Kidney (tissue), 14 donors: Measurements from ENCODE around the gene HES1. TPM values are rescaled to one million over a fixed set of nuclear protein-coding genes. Genes with fewer than 3 reads are reported as not detected.

ENCODE experiments used
- DNase-seq, 5 donors: peaks; one replicate each; pipeline ENCODE4 v3.0.0-alpha.2; 2013 to 2020
- FAIRE-seq: peaks from 2 replicates; lab custom pipeline; 2012; peaks lifted over from hg19 to GRCh38; lab: Jason Lieb, UNC
- H3K27ac ChIP-seq, 2 donors: one replicate each; pipeline ENCODE4 v1.7.0; 2013; ENCODE audit warnings: low read depth in 2 of 2, low read length in 2 of 2, inconsistent platforms in 1 of 2
- H3K27me3 ChIP-seq: one replicate; pipeline ENCODE4 v1.7.1; 2013; ENCODE audit warnings: low read length, inconsistent platforms; ENCODE audit not compliant: control insufficient read depth, insufficient read depth
- H3K36me3 ChIP-seq, 3 donors: one replicate each; pipeline versions ENCODE4 v1.7.0 to v1.7.1; 2013; ENCODE audit warnings: low read length in 3 of 3, control low read depth in 1 of 3, inconsistent platforms in 1 of 3; ENCODE audit not compliant: insufficient read depth in 3 of 3, control insufficient read depth in 2 of 3
- H3K4me1 ChIP-seq, 3 donors: one replicate each; pipeline versions ENCODE4 v1.7.0 to v1.7.1; 2013; ENCODE audit warnings: low read length in 3 of 3, inconsistent platforms in 1 of 3, low read depth in 1 of 3; ENCODE audit not compliant: control insufficient read depth in 2 of 3, insufficient read depth in 2 of 3
- H3K4me3 ChIP-seq, 3 donors: one replicate each; pipeline versions ENCODE4 v1.7.0 to v1.8.1; 2013; ENCODE audit warnings: low read length in 3 of 3, control low read depth in 1 of 3, inconsistent platforms in 1 of 3
- H3K9ac ChIP-seq, 3 donors: one replicate each; pipeline versions ENCODE4 v1.7.0 to v1.7.1; 2013; ENCODE audit warnings: low read length in 3 of 3, control low read depth in 1 of 3, inconsistent platforms in 1 of 3
- H3K9me3 ChIP-seq, 3 donors: one replicate each; pipeline versions ENCODE4 v1.7.0 to v1.7.1; 2013; ENCODE audit warnings: low read length in 3 of 3, control low read depth in 1 of 3, inconsistent platforms in 1 of 3; ENCODE audit not compliant: control insufficient read depth in 2 of 3, insufficient read depth in 1 of 3
- CTCF ChIP-seq: IDR thresholded peaks from 3 replicates; pipeline ENCODE4 v1.5.1; 2012; ENCODE audit warnings: mild to moderate bottlenecking, moderate library complexity, borderline replicate concordance; ENCODE audit not compliant: insufficient read depth; ENCODE audit errors: extremely low read depth
- intact Hi-C: fragments of 100-400 bp; cut with DNase I; formaldehyde crosslinking; loops from one replicate; pipeline ENCODE4 v1.11.1; 2022
- polyA plus RNA-seq: library from polyadenylated mRNA; stranded (reverse); fragments of 350-450 nt; fragmentation: Illumina TruSeq; extraction: RNeasy Lipid Tissue Mini Kit (QIAGEN cat#74804); gene quantifications from one replicate; pipeline ENCODE4 v1.2.3, GENCODE V29; 2014; ENCODE audit warnings: low read depth, low replicate concordance; ENCODE audit not compliant: insufficient read depth
- total RNA-seq: library from RNA; stranded (reverse); fragmentation: NEBNext Ultra II Directional; extraction: Animal tissue kit (Norgen Biotek cat#: 25700); gene quantifications from one replicate; pipeline ENCODE4 v1.2.1, GENCODE V29; 2021
- donor health status: control.
- donor health status: control.
- donor health status: control.
- donor health status: control.
- donor health status: control.
- donor health status: DM: yes; HTN: yes; CAD: no.
- donor health status: Normal renal cell carcinoma (clear cell type).

The HES1 gene
- total and polyA plus RNA-seq, 2 donors from 2014 or later: 44.3 to 77.4 TPM

- TF ChIP-seq CTCF: no peak
- peak overlapping the region in 1 of 3 donors; percentile 21 for H3K9ac ChIP-seq
- no peaks in the 10 kb centered on the region for H3K27me3 ChIP-seq
- no peak for FAIRE-seq
- H3K27ac ChIP-seq: peak overlapping the region in 1 of 2 donors; percentile 79
- peak in 1 of 5 donors; percentile 31 for DNase-seq
- H3K36me3 ChIP-seq: no peaks in the 10 kb centered on the region
- intact Hi-C loops: loop anchor here (10.0 kb wide), 2 partner anchors 128 to 348 kb away; no protein-coding TSS in a partner anchor
- H3K4me1 ChIP-seq: peaks cover 7 to 39% (median 36%) of the 10 kb centered on the region in 3 donors
- H3K9me3 ChIP-seq: no peaks in the 10 kb centered on the region
- no peak overlapping the region for H3K4me3 ChIP-seq
These were observed 3.3 kb upstream of the HES1 start for GRCh38 chr3:194132465-194133286.

- no peak for FAIRE-seq
These were observed 2.2 kb upstream of the HES1 start for GRCh38 chr3:194133661-194134230.

GRCh38 chr3:194134231-194134756, 1.7 kb upstream of the HES1 start:
- peaks cover 7 to 44% (median 40%) of the 10 kb centered on the region in 3 donors for H3K4me1 ChIP-seq
- TF ChIP-seq CTCF: no peak
- FAIRE-seq (no peak), DNase-seq (no peak)
- H3K9ac ChIP-seq: no peak overlapping the region
- H3K36me3 ChIP-seq: peaks cover 0 to 5% (median 0%) of the 10 kb centered on the region in 3 donors
- peak overlapping the region; percentile 97 for H3K27ac ChIP-seq
- H3K4me3 ChIP-seq: peak overlapping the region in 1 of 3 donors; percentile 96
- no peaks in the 10 kb centered on the region for H3K9me3 ChIP-seq
- intact Hi-C loops: loop anchor here (10.0 kb wide), 2 partner anchors 129 to 349 kb away; no protein-coding TSS in a partner anchor
- H3K27me3 ChIP-seq: no peaks in the 10 kb centered on the region

More at GRCh38 chr3:194133661-194134230, 2.2 kb upstream of the HES1 start:
- no peak for TF ChIP-seq CTCF
- Histone ChIP-seq H3K4me3 (peak overlapping the region in 2 of 3 donors; percentile 44 to 50), H3K9ac (peak overlapping the region in 1 of 3 donors; percentile 21), H3K36me3 (peaks cover 0 to 2% (median 0%) of the 10 kb centered on the region in 3 donors), H3K27ac (peak overlapping the region; percentile 79 to 84), H3K27me3 (no peaks in the 10 kb centered on the region), H3K9me3 (no peaks in the 10 kb centered on the region), H3K4me1 (peaks cover 7 to 40% (median 39%) of the 10 kb centered on the region in 3 donors)
- DNase-seq: peak; percentile 73 to 92 (median 84)
- intact Hi-C loops: loop anchor here (10.0 kb wide), 2 partner anchors 129 to 349 kb away; no protein-coding TSS in a partner anchor
